GM13976 (cell line): ENCODE measurements around the gene ATRN.

Experiments used
- DNase-seq: peaks from one replicate; pipeline ENCODE4 v3.0.0; 2012; ENCODE audit warnings: low spot score
- CTCF ChIP-seq: IDR thresholded peaks from 2 replicates; pipeline ENCODE4 v1.5.1; 2012; ENCODE audit warnings: borderline replicate concordance, mild to moderate bottlenecking; ENCODE audit not compliant: insufficient read depth; ENCODE audit errors: extremely low read depth, missing control alignments, control extremely low read depth
- in situ Hi-C: fragments of 300-500 bp; cut with MboI; formaldehyde crosslinking; loops from one replicate; pipeline ENCODE4 v1.12.0; 2022; ENCODE audit warnings: low sequenced_read_pairs, mixed read lengths, inconsistent platforms; ENCODE audit not compliant: unreplicated experiment

The ATRN gene

DNA sequence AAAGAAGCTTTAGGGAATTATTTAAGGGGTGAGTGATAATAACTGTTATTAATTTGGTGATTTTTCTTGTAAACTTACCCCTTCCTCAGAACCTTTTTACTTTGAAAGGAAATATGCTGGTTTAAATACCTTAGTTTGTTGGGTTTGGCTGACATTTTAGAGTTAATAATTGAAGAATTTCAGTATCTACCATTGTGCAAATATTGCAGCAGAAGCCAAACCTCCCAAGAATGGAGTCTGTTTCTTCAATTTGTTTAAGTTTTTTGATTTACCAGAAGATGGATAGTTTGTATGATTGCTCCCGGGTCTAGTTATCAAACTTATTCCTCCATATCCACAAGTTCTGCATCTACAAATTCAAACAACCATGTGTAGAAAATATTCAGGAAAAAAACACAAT, 77.1 kb downstream of the ATRN start:
- no peak for DNase-seq
- TF ChIP-seq CTCF, result no peak
- in situ Hi-C loops, result no loop called here

GRCh38 chr20:3550837-3551236, 80.0 kb downstream of the ATRN start:
- in situ Hi-C loops, result no loop called here
- TF ChIP-seq CTCF, result no peak
- no peak for DNase-seq

- no peak for TF ChIP-seq CTCF
- in situ Hi-C loops, result no loop called here
- DNase-seq, result no peak
These were observed 81.0 kb downstream of the ATRN start for GRCh38 chr20:3551681-3552434.

- DNase-seq, result no peak
- no peak for TF ChIP-seq CTCF
- in situ Hi-C loops, result no loop called here
These were observed 82.8 kb downstream of the ATRN start for GRCh38 chr20:3553663-3554062.

DNA sequence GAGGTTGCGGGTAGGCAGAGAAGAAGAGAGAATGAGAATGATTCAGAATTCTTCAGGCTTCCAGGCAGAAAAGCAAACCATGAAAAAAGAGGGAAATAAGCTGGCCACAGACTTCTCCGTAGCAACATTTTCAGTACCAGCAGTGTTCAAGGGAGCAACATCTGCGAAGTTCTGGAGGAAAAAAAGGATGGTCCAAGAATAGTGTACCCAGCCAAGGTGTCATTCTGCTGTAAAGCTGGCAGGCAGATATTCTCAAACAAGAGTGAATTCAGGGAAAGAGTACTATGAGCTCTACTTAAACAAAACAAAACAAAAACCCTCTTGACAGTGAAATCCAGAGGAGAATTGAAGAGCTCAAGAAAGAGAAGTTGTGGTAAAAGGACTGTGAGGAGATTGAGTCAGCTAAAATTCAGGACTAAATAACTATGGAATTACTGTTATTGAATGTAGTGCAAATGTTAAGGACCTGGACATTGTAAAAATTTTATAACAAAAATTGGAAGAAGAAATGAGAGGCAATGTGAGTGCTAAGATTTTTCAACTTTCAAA, 86.5 kb downstream of the ATRN start:
- in situ Hi-C loops, result no loop called here
- TF ChIP-seq CTCF, result no peak
- no peak for DNase-seq

GRCh38 chr20:3559231-3559630, 88.4 kb downstream of the ATRN start:
- in situ Hi-C loops, result no loop called here
- no peak for TF ChIP-seq CTCF
- no peak for DNase-seq
